Heart right ventricle (tissue), 16 donors: Measurements from ENCODE around the gene DSG2. TPM values are rescaled to one million over a fixed set of nuclear protein-coding genes. Genes with fewer than 3 reads are reported as not detected.

Source experiments
- ATAC-seq, 8 donors: fragments of 200-7000 bp; cut with Tn5 transposase; one replicate each; pipeline ENCODE4 v1.9.1; 2020; ENCODE audit warnings: mild to moderate bottlenecking in 8 of 8, moderate library complexity in 8 of 8, moderate number of reproducible peaks in 1 of 8
- DNase-seq, 2 donors: peaks; one replicate each; pipeline ENCODE4 v3.0.0-alpha.2; 2020
- H3K27ac ChIP-seq, 10 donors: fragments of 200-600 bp; sonication (generic) in 2 of 10; one replicate each; pipeline versions ENCODE4 v1.5.0 to v1.8.0; 2020 to 2022; ENCODE audit warnings: mild to moderate bottlenecking in 3 of 10
- H3K27me3 ChIP-seq, 7 donors: fragments of 200-600 bp; one replicate each; pipeline ENCODE4 v1.8.0; 2021 to 2022; ENCODE audit warnings: mild to moderate bottlenecking in 2 of 7
- H3K36me3 ChIP-seq, 9 donors: fragments of 200-600 bp; sonication (generic) in 1 of 9; one replicate each; pipeline versions ENCODE4 v1.5.0 to v1.8.0; 2020 to 2022; ENCODE audit warnings: mild to moderate bottlenecking in 2 of 9
- H3K4me1 ChIP-seq, 9 donors: fragments of 200-600 bp; sonication (generic) in 1 of 9; one replicate each; pipeline versions ENCODE4 v1.5.0 to v1.8.0; 2020 to 2022; ENCODE audit warnings: mild to moderate bottlenecking in 4 of 9
- H3K4me3 ChIP-seq, 10 donors: fragments of 200-600 bp; sonication (generic) in 2 of 10; one replicate each; pipeline versions ENCODE4 v1.5.0 to v1.8.0; 2020 to 2022; ENCODE audit warnings: mild to moderate bottlenecking in 7 of 10, moderate library complexity in 2 of 10
- H3K9me3 ChIP-seq, 11 donors: fragments of 200-600 bp in 10 of 11; sonication (generic) in 2 of 11; one replicate each; pipeline versions ENCODE4 v1.5.0 to v1.8.0; 2013 to 2022; ENCODE audit warnings: mild to moderate bottlenecking in 2 of 11, control low read depth in 1 of 11, moderate library complexity in 1 of 11
- WGBS, 2 donors: extraction: QIAGEN DNeasy Blood & Tissue Kit; methylation state at CpG; one replicate each; pipeline ENCODE4 v1.1.7; 2013; ENCODE audit warnings: inconsistent platforms in 1 of 2; 5-methylcytosine and 5-hydroxymethylcytosine counted together
- intact Hi-C, 10 donors: fragments of 100-400 bp; cut with DNase I; formaldehyde crosslinking; loops; one replicate each; pipeline versions ENCODE4 v1.11.1 to v1.14.2; 2022
- polyA plus RNA-seq, 2 donors: library from polyadenylated mRNA; stranded (reverse); fragments of 200-250 nt; gene quantifications; one replicate each; pipeline ENCODE4 v1.2.3, GENCODE V29; 2013
- total RNA-seq, 10 donors: library from RNA; stranded (reverse); fragmentation: NEBNext Ultra II Directional in 3 of 10; extraction: Animal tissue kit (Norgen Biotek cat#: 25700) in 3 of 10; gene quantifications; one replicate each; pipeline versions ENCODE4 v1.2.1 to v1.2.4, GENCODE V29; 2021 to 2023
- TF ChIP-seq, protein P1 (sequence below), 9 donors: fragments of 200-600 bp; sonication (generic) in 2 of 9; IDR thresholded peaks; one replicate each; pipeline versions ENCODE4 v1.5.0 to v1.8.0; 2021 to 2022; ENCODE audit warnings: antibody characterized with exemption in 9 of 9, mild to moderate bottlenecking in 5 of 9, moderate library complexity in 1 of 9
- donor health status: Arrhythmogenic right ventricular cardiomyopathy.
- donor health status: ischemic (EF 13 %, LVEDD 7.1; RV severe dilation, severe dysfunction).
- donor health status: healthy with polysubstance abuse.
- donor health status: DM: no; HTN: yes; CAD: no.
- donor health status: DM: no; HTN: no; CAD: no.
- donor health status: ischemic (EF 25% LVEDD 6.9; RV normal size, moderate dysfunction).
- donor health status: ischemic (EF 25% LVEDD 5.7; RV mildly dilated, moderate dysfunction).
- donor health status: healthy.
- donor health status: DM: yes; HTN: yes; CAD: no.
- donor health status: Ischemic cardiomyopathy.
- donor health status: ischemic (EF 35%, LVEDD 5.7; RV mildly dilated, moderate dysfunction).
- donor health status: nonischemic (EF 11% LVEDD 7.7; RV severe dilation, severe dysfunction).
- donor health status: DM: yes; HTN: yes; CAD: no.
- donor health status: PGD.
- donor health status: ischemic (EF 29% LVEDD 5.4; RV normal size, mild dysfunction).
- donor health status: nonischemic (EF 23%, LVEDD 6.1; RV moderate dilation, normal function).

The DSG2 gene
- total and polyA plus RNA-seq, 12 donors = 7.6 to 53.8 (median 39.9) TPM

DNA sequence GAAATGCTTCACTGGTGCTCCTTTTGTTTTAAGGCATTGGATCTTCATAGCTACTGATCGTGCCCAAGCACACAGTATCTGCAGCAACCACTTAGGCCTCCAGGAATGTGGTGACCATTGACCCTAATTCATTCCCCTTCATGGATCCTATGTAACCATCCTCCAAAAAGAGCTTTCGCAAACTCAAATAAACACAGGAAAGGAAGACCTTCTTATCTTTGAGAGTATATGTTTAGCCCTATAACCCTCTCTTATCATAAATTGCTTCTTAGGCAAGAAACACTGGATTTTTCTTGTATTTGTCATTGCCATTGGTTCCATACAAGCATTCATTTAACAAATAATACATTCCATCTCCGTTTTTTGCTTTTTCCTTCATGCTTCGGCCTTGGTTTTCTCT lies 89.6 kb downstream of the DSG2 start:
- peaks cover 0 to 5% (median 0%) of the 10 kb centered on the region in 7 donors for H3K27me3 ChIP-seq
- intact Hi-C loops = no loop called here
- no peak overlapping the region for H3K27ac ChIP-seq
- H3K4me3 ChIP-seq = no peak overlapping the region
- H3K36me3 ChIP-seq = no peaks in the 10 kb centered on the region
- ATAC-seq = no peak
- H3K9me3 ChIP-seq = no peaks in the 10 kb centered on the region
- WGBS, 2 donors = 68 to 82% methylated on average over 4 of the region's 4 CpGs
- DNase-seq = no peak
- no peaks in the 10 kb centered on the region for H3K4me1 ChIP-seq
- TF ChIP-seq, protein P1, sequence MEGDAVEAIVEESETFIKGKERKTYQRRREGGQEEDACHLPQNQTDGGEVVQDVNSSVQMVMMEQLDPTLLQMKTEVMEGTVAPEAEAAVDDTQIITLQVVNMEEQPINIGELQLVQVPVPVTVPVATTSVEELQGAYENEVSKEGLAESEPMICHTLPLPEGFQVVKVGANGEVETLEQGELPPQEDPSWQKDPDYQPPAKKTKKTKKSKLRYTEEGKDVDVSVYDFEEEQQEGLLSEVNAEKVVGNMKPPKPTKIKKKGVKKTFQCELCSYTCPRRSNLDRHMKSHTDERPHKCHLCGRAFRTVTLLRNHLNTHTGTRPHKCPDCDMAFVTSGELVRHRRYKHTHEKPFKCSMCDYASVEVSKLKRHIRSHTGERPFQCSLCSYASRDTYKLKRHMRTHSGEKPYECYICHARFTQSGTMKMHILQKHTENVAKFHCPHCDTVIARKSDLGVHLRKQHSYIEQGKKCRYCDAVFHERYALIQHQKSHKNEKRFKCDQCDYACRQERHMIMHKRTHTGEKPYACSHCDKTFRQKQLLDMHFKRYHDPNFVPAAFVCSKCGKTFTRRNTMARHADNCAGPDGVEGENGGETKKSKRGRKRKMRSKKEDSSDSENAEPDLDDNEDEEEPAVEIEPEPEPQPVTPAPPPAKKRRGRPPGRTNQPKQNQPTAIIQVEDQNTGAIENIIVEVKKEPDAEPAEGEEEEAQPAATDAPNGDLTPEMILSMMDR (IDR thresholded peaks at IDR 0.05) = no peak

DNA sequence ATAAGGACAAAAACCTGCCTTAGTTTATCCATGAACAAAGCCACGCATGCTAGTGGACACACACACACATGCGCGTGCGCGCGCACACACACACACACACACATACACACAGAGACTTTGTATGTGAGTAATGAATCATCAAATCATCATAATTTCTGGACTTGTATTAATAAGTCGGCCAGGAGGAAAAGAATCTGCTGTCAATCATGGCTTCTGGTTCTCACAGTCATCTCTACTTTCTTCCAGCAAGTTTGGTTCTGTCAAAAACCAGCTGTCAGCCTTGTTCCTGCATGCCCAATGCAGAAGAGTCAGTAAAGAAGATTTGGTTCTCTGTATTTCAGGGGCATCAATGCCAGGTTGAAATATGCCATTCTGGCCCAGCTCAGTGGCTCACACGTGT lies 92.6 kb downstream of the DSG2 start:
- TF ChIP-seq, protein P1 (IDR thresholded peaks at IDR 0.05) = no peak
- intact Hi-C loops = no loop called here
- no peak for ATAC-seq

DNA sequence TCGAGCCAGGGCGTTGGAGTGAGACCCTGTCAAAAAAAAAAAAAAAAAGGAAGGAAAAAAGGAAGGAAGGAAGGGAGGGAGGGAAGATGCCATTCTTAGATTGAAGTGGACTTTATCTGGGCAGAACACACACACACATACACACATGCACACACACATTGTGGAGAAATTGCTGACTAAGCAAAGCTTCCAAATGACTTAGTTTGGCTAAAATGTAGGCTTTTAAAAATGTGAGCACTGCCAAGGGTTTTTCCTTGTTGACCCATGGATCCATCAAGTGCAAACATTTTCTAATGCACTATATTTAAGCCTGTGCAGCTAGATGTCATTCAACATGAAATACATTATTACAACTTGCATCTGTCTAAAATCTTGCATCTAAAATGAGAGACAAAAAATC lies 93.1 kb downstream of the DSG2 start:
- H3K9me3 ChIP-seq = peaks cover 0 to 5% (median 0%) of the 10 kb centered on the region in 11 donors
- H3K27me3 ChIP-seq = peaks cover 0 to 6% (median 0%) of the 10 kb centered on the region in 7 donors
- intact Hi-C loops = no loop called here
- TF ChIP-seq, protein P1 (IDR thresholded peaks at IDR 0.05) = no peak
- H3K36me3 ChIP-seq = no peaks in the 10 kb centered on the region
- H3K4me3 ChIP-seq = no peak overlapping the region
- DNase-seq (no peak), ATAC-seq (no peak)
- H3K4me1 ChIP-seq = no peaks in the 10 kb centered on the region
- H3K27ac ChIP-seq = no peak overlapping the region
- whole genome bisulfite sequencing, 2 donors = 67 to 75% methylated on average over 2 of the region's 2 CpGs

More for the DNA sequence above, 92.6 kb downstream of the DSG2 start:
- no peak overlapping the region for H3K4me3 ChIP-seq
- 84 to 85% methylated on average over 8 of the region's 8 CpGs for WGBS, 2 donors
- H3K27me3 ChIP-seq = peaks cover 0 to 6% (median 0%) of the 10 kb centered on the region in 7 donors
- H3K9me3 ChIP-seq = peaks cover 0 to 5% (median 0%) of the 10 kb centered on the region in 11 donors
- no peaks in the 10 kb centered on the region for H3K36me3 ChIP-seq
- DNase-seq = no peak
- no peak overlapping the region for H3K27ac ChIP-seq
- H3K4me1 ChIP-seq = no peaks in the 10 kb centered on the region

DNA sequence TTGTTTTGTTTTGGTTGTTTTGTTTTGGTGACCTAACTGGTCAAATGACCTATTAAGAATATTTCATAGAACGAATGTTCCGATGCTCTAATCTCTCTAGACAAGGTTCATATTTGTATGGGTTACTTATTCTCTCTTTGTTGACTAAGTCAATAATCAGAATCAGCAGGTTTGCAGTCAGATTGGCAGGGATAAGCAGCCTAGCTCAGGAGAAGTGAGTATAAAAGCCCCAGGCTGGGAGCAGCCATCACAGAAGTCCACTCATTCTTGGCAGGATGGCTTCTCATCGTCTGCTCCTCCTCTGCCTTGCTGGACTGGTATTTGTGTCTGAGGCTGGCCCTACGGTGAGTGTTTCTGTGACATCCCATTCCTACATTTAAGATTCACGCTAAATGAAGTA lies 93.7 kb downstream of the DSG2 start, which contains the start of gene TTR:
TSS of gene TTR (plus strand) at position 250 of the 400 bp plus-strand sequence. CDS start at position 276, 26 bp downstream.
- H3K4me1 ChIP-seq = no peaks in the 10 kb centered on the region
- intact Hi-C loops = no loop called here
- H3K27ac ChIP-seq = no peak within 1 kb of the TSS
- no peak for DNase-seq
- H3K9me3 ChIP-seq = peaks cover 0 to 5% (median 0%) of the 10 kb centered on the region in 11 donors
- no peak for ATAC-seq
- H3K36me3 ChIP-seq = no peaks in the 10 kb centered on the region
- peaks cover 0 to 6% (median 0%) of the 10 kb centered on the region in 7 donors for H3K27me3 ChIP-seq
- no peak within 1 kb of the TSS for H3K4me3 ChIP-seq
- 67 to 72% methylated on average over 5 of the region's 5 CpGs for WGBS, 2 donors
- TF ChIP-seq, protein P1 (IDR thresholded peaks at IDR 0.05) = no peak
